GM19397 (cell line): ENCODE data around the gene HAND2.

ENCODE experiments used
- ATAC-seq: cut with Tn5 transposase; IDR thresholded peaks from one replicate; pipeline ENCODE4 v1.9.1; 2021; ENCODE audit warnings: mild to moderate bottlenecking, moderate library complexity; ENCODE audit not compliant: unreplicated experiment

Gene HAND2

DNA sequence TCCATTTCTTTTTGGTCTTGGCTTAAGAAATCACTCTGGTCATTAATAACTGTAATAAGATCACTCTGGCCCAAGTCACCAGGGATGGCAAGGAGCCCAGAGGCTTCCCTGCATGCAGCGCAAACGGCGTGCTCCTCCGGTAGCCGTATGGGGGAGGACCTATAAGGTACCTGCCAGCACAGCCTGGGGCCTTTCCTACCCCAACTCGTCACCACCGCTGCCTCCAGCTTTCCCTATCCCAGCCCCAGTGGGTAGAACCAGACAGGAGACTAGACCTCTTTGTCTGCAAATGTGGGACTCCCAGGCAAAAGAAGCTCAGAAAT lies 25.9 kb downstream of the HAND2 start:
- no peak for ATAC-seq

DNA sequence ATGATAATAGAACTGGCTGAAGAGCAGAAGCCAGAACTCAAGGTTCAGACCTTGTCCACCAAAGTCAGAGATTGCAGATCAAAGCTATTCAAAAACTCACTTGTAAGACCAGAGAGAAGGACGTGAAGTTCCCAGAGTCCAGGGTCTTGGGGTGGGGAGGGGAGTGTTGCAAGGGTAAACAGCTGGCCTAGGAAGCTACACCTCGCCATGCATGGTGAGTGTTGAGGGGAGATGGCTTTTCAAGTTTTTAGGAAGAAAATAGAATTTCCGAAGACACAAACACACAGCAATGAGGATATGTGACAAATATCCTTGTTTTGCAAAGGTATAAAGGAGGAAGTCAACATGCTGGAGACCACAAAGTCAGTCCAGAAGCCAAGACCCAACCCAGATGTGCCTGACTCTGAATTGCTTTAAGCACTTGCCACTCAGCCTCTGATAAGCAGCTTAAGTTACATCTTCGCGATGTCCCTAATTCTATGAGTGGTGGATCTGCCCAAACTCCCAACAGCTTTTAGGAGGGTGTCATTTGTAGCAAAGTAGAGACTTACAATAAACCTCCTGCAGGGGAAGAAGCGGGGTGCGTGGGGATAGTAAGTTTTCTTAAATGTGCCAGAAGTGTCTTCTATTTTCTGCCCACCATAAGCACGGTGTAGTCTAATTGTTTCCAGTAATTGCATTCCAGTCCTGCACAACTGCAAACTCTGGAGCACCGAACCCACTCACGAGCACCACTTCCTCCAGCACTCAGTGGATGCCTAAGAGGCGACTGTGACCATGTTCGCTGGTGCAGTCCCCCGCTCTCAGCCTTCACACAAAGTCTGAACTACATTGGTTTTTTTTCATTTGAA lies 26.5 kb downstream of the HAND2 start:
- no peak for ATAC-seq

DNA sequence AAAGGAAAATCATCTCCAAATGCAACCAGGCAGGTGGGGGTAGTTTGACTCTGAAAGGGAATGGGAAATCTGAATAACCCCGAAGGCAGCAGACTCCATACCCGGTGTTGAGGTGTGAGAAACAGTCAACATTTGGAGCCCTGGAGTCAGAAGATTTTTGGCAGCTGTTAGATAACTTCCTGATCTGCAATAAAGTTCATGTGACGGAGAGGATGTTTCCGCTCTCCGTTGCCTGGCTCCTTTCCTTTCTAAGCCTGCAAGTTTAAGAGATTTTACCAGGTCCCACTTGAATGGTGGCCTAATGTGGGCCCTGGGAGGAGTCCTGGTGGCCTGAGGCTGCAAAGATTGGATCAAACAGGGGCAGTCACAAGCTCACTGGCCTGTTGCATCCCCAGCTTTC lies 27.7 kb downstream of the HAND2 start:
- no peak for ATAC-seq

DNA sequence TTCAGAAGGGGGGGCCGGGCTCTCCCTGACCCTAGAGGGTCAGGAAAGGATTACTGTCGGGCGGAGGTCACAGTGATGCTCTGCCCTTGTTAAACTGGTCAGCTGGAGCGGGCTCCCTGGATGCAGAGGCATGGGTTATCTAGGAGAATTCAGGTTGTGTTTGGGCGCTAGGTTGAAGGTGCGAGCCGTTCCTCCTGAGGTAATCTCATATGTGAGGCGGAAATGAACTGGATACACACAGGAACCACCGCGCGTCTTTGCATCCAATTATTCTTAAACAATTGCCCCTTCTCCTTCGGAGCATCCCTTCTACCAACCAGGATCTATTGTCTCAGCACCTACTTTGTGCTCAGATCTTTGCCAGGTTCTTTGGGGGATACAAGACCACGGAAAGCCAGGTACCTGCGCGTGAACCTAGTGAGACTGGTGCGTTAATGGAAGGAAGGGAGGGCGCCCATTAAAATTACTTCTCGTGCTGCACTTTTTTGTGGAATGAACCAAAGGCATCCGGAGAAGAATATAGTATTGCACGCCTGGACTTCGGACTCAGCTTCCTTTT lies 28.4 kb downstream of the HAND2 start:
- no peak for ATAC-seq

DNA sequence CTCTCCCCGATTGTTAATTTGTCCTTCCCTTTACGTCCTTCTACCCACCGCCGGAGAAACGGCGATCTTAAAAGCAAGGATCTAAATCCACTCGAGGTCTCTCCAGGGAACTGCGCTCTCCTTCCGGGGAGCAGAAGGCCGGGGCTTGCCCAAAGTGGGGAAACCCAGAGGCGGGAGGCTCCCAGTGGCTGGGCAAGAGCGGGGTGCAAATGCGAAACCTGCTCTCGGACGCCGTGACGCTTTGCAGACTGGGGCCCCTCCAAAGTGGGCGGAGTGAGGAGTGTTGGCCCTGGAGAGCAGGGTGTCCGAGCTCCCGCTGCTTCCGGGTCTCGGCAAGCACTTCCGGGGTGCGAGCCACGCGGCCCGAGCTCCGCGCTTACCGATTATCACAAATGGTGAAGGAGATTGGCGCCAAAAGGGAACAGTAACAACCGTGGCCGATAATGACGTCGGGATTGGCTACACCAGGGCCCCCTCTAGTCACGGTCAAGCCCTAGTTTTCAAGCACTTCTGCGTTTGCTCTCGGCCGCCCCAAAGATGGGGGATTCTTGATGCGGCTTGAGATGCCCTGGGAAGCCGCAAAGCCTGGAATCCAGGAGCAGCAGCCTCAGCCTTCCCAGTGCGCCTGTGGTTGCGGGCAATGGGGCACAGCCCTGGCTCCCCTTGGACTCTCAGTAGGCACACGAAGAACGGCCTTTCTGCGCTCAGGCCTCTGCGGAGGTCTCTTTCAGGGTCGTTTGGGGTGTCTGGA lies 29.0 kb downstream of the HAND2 start:
- ATAC-seq, result peak; percentile 46

DNA sequence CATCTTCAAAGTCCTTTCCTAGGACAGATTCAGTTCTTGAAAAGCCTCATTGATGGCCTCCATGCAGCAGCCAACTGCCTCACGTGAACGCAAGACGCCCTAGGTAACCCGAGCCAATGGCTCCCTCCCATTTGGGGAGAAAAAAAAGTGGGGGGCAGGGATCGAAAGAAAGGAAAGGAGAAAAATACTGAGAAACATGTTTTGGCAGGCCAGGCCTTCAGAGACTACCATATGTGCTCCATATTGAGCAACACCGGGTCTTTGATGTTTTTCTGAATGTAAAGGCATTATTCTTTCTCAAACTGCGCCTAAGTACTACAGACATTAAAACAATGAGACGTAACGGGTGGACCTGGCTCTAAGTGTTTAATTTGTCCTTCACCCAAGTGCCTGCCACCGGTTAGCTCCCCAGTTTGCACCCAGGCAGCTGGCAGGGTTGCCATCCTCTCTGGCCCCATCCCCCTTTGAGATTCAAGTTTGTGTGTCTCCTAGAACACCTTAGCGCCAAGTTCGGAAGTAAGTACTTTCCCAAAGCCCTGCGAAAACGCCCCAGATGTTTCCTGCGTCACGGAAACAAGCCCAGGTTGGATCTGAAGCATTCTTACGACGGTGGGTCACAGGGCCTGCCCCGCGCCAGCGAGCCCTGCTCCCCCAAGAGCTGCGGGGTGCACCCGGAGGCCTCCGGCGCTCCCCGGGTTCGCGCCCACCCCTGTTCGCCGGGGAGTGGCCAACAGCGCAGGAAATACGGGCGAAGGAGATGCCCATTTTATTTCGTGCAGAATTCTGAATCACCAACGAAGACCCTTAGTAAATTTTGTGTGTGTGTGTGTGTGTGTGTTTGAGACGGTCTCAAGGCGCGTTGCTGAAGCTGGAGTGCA lies 30.1 kb downstream of the HAND2 start:
- no peak for ATAC-seq

DNA sequence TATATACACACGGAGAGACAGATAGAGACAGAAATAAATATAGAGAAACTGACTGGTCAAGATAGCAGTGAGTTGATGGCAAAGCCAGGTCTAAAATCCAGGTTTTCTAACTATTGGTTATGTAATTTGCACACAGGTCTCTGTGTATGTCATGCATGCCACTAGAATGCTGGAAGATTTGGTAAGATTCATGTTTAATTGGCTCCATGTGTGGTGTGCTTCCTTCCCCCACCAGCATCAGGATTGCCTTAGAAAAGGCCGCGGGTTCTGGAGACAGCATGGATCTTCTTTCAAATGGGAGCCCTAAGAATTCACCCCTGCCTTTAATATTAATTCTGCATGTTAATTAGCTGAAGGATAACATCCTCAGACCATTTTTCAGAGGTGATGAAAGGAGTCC lies 31.3 kb downstream of the HAND2 start:
- ATAC-seq, result no peak

DNA sequence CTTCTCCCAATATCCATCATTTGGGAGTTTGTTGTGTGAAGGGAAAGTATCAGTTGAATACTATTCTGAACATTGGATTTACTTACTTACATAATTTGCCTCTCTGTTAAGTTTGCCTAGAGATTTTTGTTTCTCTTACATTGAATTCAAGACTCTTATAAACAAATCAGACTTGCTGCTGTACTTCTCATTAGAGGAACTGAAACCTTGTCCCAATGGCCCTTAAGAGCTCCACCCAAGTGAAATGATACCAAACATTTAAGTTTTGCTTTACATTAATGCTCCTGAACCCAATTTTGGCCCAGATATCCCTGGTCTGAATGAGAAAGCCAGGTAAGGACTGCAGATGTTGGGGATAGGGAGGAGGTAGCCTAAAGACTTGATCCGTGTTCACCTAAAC lies 32.0 kb downstream of the HAND2 start:
- peak; percentile 37 for ATAC-seq

DNA sequence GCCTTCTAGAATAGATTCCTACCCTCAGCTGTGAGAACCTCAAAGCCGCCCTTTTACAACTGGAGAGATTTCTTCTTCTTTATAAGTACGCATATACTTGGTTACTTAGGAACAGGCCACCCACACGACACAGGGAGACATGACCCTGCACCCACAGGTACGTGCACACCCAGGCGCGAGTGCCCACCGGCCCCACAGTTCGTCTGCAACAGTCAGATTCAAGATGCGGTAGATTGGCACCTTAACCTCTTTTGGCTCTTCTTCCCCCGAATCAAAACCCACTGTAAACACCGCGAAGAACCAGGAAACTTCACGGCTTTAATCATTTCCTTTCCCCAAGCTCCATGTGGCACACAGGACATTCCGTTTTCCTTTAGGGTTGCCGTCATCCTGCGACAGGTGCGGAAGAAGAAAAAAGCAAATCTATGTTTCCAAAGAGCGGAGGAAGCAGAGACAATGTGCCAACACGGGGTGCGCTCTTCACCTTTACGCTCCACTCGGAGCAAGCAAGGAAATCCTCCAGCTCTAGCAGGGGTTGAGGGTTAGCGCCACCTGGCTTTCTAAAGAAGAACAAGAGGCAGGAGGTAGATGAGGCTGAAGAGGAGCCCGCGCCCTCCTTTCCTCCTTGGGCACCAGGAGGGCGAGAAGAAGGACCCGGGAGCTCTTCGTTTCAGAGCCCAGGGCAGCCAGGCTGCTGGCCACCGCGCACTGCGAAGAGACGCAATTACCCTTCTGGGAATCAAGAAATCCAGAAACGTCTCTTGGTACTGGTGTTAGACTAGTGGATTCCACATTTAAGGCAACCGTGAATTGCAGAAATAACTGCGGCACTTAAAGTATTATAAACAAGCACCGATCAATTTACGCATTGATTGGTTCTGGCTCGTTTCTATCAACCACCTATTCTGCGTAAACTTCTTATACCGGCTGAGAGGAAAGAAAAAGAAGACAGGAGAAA lies 35.7 kb downstream of the HAND2 start:
- peak; percentile 94 for ATAC-seq

DNA sequence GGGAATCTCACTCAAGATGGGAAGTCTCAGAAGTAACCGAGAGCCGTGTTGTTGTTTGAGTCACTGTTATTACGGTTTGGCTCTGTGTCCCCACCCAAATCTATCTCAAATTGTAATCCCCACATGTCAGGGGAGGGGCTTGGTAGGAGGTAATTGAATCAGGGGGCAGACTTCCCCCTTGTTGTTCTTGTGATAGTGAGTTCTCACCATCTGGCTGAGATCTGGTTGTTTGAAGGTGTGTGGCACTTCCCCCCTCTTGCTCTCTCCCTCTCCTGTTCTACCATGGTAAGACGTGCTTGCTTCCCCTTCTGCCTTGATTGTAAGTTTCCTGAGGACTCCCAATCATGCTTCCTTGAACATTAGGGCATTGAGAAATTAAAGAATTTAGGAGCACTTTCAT lies 37.0 kb downstream of the HAND2 start:
- no peak for ATAC-seq

DNA sequence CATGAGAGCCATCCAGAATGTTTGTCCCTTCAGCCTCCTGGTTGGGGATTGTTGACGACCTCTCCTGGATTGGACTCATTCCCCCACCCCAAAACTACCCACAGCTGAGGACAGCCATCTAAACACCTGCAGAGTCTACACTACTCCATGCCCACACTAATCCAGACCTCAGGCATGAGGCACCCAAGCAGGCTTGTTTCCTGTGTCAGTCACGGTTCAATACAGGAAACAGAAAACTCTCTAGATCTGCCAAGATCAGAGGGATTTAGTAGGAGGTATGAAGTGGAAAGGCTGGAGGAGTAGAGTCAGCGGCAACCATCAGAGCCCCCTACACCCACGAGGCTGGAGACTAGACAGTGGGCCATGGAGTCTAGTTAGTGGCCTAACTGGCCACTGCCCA lies 37.7 kb downstream of the HAND2 start:
- no peak for ATAC-seq

DNA sequence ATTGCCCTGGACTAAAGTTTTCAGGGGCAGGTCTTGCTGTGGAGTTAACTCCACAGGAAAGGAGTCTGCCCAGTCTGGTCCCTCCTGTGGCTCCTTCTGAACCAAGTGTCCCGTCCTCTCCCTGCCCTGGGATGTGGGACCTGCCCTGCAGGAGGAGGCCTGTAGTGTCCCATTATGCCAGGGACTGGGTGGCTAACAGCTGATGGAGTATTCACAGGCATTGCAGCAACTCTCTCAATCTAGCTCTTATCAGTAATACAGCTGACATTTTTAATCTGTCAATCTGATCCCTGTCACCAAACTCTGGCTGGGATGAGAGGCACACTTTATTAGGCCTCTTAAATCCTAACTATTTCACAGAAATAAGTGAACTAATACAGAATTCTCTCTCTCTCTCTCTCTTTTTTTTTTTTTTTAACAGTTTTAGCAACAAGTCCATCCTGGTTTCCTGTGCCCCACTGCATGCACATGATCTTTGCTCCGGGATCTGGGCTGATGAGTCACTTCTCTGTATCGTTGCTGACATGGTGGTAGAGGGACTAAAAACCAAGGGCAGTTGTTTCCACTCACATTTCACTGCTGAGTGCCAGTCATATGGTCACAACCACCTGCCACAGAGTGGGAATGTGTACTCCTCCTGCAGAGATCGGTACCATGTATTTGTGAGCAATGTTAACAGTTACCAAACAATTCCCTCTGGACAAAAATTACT lies 39.1 kb downstream of the HAND2 start:
- ATAC-seq, result no peak

DNA sequence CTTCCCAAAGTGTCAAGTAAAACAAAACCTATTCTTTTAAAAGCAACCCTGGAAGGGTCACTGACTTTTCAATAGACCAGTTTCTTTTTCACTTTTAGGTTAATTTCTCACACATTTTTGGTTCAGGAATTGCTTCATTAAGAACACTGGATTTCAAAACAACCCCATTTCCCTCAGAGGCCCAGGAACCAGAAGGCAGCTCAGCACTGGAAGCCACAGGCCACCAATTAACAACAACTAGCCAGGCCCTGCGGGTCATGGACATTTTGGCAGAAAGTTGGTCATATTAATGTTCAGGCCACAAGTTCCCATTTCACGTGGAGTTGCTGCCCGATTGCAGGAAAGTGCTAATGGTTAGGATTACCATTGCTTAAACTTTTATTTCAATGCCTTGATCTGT lies 39.8 kb downstream of the HAND2 start:
- no peak for ATAC-seq

DNA sequence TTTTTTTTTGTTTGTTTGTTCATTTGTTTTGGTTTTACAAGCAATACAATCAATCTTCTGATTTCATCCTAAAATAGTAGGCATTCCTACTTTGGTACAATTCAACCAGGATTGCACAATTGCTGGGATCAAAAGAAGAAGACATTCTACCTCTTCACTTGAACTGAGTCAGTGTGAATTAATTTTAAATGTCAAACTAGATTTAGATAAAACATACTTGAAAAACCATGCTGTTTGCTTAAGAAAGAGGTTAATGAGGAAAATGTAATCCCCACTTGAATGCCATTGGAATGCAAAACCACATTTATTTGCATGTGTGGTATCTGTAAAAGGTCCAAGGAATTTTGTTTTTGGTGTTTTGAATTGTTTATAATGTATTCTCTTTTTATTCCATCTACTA lies 40.5 kb downstream of the HAND2 start:
- ATAC-seq, result no peak

DNA sequence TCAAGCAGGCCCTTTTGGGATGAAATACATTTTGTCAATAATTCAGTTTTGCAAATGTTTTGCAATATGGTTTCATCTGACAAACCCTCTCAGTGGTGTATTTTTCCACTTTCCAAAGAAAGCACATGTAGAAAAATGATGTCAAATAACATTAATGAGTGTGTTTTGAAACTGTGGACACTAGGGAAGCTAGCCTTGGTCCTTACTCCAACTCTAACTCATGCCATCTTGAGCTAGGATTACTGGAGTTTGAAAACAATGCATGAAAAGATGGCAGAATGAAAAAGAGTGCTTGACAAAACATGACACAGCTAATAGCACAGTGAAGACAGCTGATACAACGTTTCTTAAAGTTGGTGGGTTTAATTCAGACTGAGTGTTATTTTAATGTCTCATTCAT lies 41.4 kb downstream of the HAND2 start:
- no peak for ATAC-seq

DNA sequence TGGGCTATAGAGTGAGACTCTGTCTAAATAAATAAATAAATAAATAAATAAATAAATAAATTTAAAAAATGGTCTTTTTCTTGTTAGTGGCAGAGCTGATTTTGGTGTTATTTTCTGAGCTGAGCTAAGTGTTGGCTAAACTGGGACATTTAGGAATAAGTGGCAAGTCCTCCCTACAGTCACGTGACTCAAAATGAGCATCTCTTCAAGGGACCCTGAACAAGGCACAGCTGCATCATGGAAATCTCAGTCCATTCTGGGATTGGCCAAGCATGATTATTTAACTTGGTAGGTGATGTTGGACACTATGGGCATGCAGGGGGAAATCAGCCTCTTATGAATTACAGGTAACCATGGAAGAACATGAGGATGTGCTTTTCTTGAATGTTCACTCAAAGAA lies 42.0 kb downstream of the HAND2 start:
- ATAC-seq, result no peak

DNA sequence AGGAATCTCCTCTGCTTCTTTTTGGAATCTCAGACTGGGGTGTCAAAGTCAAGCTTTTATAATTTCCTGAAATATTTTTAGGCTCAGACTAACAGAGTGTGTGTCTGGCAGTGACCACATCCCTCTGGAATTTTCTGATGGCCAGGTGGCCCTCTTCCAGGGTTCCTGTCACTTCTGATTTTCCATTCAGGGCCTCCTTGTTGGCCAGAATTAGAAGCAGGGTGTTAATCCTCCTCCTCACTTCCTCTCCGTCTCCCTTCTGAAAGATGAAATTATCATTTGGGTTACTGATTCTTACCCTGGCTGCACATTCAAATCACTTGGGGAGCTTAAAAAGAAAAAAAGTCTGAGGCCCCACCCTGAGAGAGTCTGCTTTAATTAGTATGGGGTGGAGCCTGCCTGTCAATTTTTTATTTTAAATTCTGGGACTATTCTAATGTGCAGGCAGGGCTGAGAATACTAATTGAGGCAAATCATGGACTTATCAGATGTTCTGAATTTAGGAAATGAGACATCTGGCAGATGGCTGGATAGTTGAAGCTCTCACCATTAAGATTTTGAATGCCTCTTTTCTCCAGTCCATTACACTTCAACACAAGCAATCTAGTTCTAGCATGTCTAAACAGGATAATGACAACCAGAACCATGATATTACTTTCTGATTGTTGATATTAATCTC lies 43.2 kb downstream of the HAND2 start:
- ATAC-seq, result no peak

DNA sequence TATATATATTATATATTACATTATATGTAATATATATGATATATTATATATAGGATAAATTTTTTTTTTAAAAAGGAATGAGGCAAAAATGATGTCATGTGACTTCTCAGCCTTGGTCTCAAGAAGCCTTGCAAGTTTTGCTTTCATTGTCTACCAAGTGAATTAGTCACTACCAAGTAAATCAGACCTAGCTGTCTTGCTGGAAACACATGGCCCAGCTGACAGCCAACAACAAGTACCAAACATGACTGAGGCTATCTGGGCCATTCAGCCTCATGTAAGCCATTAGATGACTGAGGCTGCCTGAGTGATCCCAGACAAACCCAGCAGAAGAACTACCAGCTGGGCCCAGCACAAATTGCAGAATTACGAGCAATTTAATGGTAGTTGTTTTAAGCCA lies 44.9 kb downstream of the HAND2 start:
- no peak for ATAC-seq

DNA sequence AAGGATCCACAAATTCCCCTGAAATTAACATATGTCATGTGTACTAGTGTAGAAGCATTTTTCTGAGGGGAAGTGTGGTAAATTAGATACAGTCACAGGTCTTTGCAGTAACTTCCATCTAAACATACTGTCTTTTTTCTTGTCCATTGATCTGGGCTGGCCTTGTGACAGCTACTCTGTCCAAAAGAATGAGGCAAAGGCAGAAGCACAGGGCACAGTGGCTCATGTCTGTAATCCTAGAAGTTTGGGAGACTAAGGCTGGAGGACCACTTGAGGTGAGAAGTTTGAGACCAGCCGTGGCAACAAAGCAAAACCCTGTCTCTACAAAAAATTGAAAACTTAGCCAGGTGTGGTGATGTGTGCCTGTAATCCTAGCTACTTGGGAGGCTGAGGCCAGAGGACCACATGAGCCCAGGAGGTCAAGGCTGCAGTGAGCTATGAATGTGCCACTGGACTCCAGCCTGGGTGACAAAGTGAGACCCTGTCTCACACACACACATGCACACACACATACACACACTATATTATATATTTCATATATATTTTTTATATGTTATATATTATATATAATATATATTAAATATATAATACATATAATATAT lies 47.6 kb downstream of the HAND2 start:
- no peak for ATAC-seq
